ENCODE data around the gene MN1. TPM values are rescaled to one million over a fixed set of nuclear protein-coding genes. Genes with fewer than 3 reads are reported as not detected.

MN1 gene
- total and polyA plus RNA-seq, 7 experiments from 2014 or later = 0.16 to 3.8 (median 0.38) TPM; not detected in 2

DNA sequence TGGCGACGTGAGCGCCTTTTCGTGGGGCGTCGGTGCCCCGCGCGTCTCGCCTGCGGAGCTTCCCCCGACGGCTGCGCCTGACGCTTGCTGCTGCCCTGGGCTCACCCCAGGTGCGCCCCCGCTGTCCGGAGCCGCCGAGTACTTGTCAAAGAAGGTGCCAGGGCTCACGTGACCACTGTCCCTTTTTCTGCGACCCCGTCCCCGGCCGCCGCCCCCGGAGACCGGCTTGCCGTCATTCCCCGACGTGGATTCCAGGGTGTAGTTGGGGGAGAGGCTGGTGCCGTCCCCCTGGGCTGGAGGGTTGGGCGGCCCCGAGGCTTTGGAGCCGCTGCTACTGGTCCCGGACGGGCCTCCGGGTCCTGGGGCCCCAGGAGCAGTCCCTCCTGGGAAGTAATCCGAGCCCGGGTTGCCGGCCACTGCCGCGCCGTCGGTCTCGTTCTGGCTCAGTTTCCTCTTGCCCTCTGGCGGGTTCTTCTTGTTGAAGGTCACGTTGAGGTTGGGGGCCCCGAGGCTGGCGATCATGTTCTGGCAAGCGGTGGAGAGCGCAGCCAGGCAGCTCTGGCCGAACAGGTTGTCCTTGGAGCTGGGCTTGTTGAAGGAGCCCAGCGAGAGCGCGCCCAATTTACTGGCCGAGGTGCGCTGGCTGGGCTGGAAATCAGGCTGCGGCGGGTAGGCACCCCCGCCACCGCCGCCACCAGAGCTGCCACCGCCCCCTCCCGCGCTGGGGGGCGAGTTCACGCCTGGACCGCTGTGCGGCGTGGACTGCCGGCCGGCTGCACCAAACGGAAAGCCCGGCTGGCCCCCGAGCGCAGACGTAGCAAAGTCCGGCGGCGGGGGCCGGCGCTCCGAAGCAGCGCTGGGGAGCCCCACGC is 3.8 kb downstream of the MN1 start:
- ATAC-seq (no peak), DNase-seq (no peak)
- Histone ChIP-seq H3K27ac (ENCODE audit: low read depth, low read length) (no peak overlapping the region), H3K4me3 (ENCODE audit: low read length) (no peak overlapping the region), H3K4me1 (ENCODE audit: control insufficient read depth in 2 of 2, insufficient read depth in 2 of 2, low read length in 2 of 2) (peaks cover 5 to 10% of the 10 kb centered on the region in 2 donors), H3K27me3 (ENCODE audit: control insufficient read depth in 2 of 2, insufficient read depth in 2 of 2, low read length in 2 of 2) (no peaks in the 10 kb centered on the region), H3K36me3 (ENCODE audit: control insufficient read depth in 2 of 3, insufficient read depth in 3 of 3, low read length in 3 of 3) (peaks cover 0 to 8% (median 0%) of the 10 kb centered on the region in 3 experiments), H3K9me3 (ENCODE audit: control insufficient read depth in 2 of 3, low read length in 3 of 3) (no peaks in the 10 kb centered on the region)
- no peak overlapping the region for H3K4me3 Mint-ChIP-seq
- CTCF ChIA-PET = no interaction called here
- no peak overlapping the region for H3K27ac Mint-ChIP-seq
- no peaks in the 10 kb centered on the region for H3K9me3 Mint-ChIP-seq
- no peaks in the 10 kb centered on the region for H3K36me3 Mint-ChIP-seq
- peaks cover 0 to 10% (median 0%) of the 10 kb centered on the region in 5 donors for H3K27me3 Mint-ChIP-seq
- POLR2A ChIA-PET = no interaction called here
- intact Hi-C loops (cut with micrococcal nuclease) = no loop called here
- peaks cover 0 to 7% (median 7%) of the 10 kb centered on the region in 7 donors for H3K4me1 Mint-ChIP-seq

DNA sequence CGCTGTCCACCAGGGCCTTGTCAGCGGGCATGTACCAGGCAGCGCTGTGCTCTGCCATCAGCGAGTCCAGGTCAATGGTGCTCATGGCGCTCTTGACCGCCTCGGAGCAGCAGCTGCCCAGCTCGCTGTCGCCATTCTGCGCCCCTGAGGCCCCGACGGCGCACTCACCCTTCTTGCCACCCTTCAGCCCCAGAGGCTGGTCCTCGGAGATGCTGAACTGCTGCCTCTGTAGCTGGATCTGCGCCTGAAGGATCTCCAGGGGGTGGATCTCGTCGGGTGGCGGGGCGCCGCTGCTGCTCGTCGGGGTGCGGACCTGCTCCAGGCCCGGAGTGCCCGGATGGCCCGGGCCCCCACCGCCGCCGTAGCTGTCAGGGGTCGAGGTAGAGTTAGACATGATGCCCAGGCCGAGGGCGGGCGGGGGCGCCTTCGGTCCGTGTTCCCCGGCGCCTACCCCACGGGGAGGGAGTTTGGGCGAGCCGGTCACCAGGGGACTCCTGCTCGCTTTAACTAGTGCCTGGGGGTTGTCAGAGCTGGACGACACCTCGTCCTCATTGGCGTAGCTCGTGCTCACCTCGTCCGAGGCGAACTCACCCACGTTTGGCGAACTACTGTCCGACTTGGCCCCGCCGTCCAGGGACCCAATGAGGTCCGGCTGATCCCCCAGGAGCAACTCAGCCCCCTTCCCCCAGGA is 4.6 kb downstream of the MN1 start:
- no peaks in the 10 kb centered on the region for H3K9me3 Mint-ChIP-seq
- H3K27ac Mint-ChIP-seq = no peak overlapping the region
- H3K27me3 ChIP-seq (ENCODE audit: control insufficient read depth in 2 of 2, insufficient read depth in 2 of 2, low read length in 2 of 2) = no peaks in the 10 kb centered on the region
- intact Hi-C loops (cut with micrococcal nuclease) = no loop called here
- no peaks in the 10 kb centered on the region for H3K9me3 ChIP-seq (ENCODE audit: control insufficient read depth in 2 of 3, low read length in 3 of 3)
- peaks cover 0 to 2% (median 0%) of the 10 kb centered on the region in 5 donors for H3K27me3 Mint-ChIP-seq
- CTCF ChIA-PET = no interaction called here
- H3K4me3 ChIP-seq (ENCODE audit: low read length) = no peak overlapping the region
- peaks cover 0 to 10% of the 10 kb centered on the region in 2 donors for H3K4me1 ChIP-seq (ENCODE audit: control insufficient read depth in 2 of 2, insufficient read depth in 2 of 2, low read length in 2 of 2)
- H3K36me3 ChIP-seq (ENCODE audit: control insufficient read depth in 2 of 3, insufficient read depth in 3 of 3, low read length in 3 of 3) = peaks cover 0 to 8% (median 0%) of the 10 kb centered on the region in 3 experiments
- no peaks in the 10 kb centered on the region for H3K36me3 Mint-ChIP-seq
- POLR2A ChIA-PET = no interaction called here
- ATAC-seq = no peak
- no peak overlapping the region for H3K4me3 Mint-ChIP-seq
- no peak overlapping the region for H3K27ac ChIP-seq (ENCODE audit: low read depth, low read length)
- no peaks in the 10 kb centered on the region for H3K4me1 Mint-ChIP-seq
- DNase-seq = no peak

DNA sequence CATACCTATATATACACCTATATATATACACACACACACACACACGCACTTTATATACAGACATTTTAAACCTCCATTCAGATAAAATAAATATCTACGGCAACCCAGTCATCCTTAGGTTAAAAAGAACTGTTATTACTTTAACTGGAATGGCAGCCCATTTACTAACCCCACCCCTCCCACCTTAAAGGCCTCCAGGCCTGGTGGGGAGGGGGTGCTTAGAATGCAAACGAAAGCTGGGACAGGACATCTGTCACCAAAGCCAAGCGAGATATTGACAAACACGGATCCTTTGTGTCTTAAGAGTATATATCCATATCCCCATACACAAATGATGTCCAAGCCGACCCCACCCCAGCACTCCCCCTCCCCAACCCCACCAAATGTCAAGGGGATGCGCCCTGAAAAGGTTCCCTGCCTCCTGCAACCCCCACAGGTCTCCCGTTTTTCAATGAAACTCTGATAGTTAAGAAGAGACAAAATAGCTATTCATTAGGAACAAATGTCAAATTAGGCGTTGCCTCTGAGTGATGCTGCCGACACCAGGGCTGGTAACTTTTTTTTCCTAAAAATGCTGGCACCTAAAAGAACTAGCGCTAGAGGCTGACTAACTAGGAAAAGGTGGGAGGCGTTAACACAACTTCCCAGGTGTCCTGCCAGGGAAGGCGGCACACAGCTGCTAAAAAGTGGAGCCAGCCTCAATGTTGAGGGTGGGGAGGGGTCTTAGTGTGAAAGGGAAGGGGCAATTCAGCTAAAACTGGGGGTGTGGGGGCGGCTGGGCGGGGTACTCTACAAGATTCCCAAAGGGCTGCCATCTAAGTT is 5.6 kb downstream of the MN1 start:
- H3K4me1 Mint-ChIP-seq = no peaks in the 10 kb centered on the region
- H3K4me3 Mint-ChIP-seq = peak overlapping the region in 1 of 10 donors; percentile 75
- H3K9me3 Mint-ChIP-seq = no peaks in the 10 kb centered on the region
- peaks cover 0 to 10% of the 10 kb centered on the region in 2 donors for H3K4me1 ChIP-seq (ENCODE audit: control insufficient read depth in 2 of 2, insufficient read depth in 2 of 2, low read length in 2 of 2)
- no peak overlapping the region for H3K4me3 ChIP-seq (ENCODE audit: low read length)
- H3K36me3 ChIP-seq (ENCODE audit: control insufficient read depth in 2 of 3, insufficient read depth in 3 of 3, low read length in 3 of 3) = no peaks in the 10 kb centered on the region
- H3K27ac ChIP-seq (ENCODE audit: low read depth, low read length) = no peak overlapping the region
- no peaks in the 10 kb centered on the region for H3K36me3 Mint-ChIP-seq
- DNase-seq = no peak
- no peaks in the 10 kb centered on the region for H3K27me3 ChIP-seq (ENCODE audit: control insufficient read depth in 2 of 2, insufficient read depth in 2 of 2, low read length in 2 of 2)
- H3K27me3 Mint-ChIP-seq = peaks cover 0 to 2% (median 0%) of the 10 kb centered on the region in 5 donors
- H3K27ac Mint-ChIP-seq = no peak overlapping the region
- ATAC-seq = no peak
- intact Hi-C loops (cut with micrococcal nuclease) = no loop called here
- CTCF ChIA-PET = no interaction called here
- H3K9me3 ChIP-seq (ENCODE audit: control insufficient read depth in 2 of 3, low read length in 3 of 3) = no peaks in the 10 kb centered on the region
- POLR2A ChIA-PET = no interaction called here

DNA sequence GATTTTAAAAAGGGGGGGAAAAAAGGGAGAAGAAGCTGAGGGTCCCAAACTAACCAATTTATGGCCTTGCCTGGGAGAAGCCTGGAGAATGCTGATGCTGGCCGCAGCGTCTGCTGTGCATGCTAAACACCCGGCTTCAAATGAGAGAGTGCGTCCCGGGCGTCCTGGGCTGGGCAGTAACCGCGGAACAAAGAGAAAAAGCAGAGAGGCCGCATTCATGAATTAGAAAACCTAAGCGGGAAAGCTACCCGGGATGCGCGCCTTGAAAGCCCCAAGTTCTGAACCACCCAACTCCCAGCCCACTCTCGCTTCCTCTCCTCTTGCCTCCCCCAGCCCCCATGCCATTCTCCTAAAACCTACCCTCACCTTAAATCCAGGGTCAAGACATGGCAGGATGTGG is 6.5 kb downstream of the MN1 start:
- no peaks in the 10 kb centered on the region for H3K4me1 Mint-ChIP-seq
- H3K9me3 ChIP-seq (ENCODE audit: control insufficient read depth in 2 of 3, low read length in 3 of 3) = no peaks in the 10 kb centered on the region
- no peak overlapping the region for H3K4me3 ChIP-seq (ENCODE audit: low read length)
- no peak overlapping the region for H3K27ac Mint-ChIP-seq
- intact Hi-C loops (cut with micrococcal nuclease) = no loop called here
- ATAC-seq = no peak
- POLR2A ChIA-PET = no interaction called here
- H3K9me3 Mint-ChIP-seq = no peaks in the 10 kb centered on the region
- no peaks in the 10 kb centered on the region for H3K36me3 ChIP-seq (ENCODE audit: control insufficient read depth in 2 of 3, insufficient read depth in 3 of 3, low read length in 3 of 3)
- CTCF ChIA-PET = no interaction called here
- H3K27me3 ChIP-seq (ENCODE audit: control insufficient read depth in 2 of 2, insufficient read depth in 2 of 2, low read length in 2 of 2) = no peaks in the 10 kb centered on the region
- no peaks in the 10 kb centered on the region for H3K36me3 Mint-ChIP-seq
- peaks cover 0 to 2% (median 0%) of the 10 kb centered on the region in 5 donors for H3K27me3 Mint-ChIP-seq
- H3K4me1 ChIP-seq (ENCODE audit: control insufficient read depth in 2 of 2, insufficient read depth in 2 of 2, low read length in 2 of 2) = peaks cover 0 to 3% of the 10 kb centered on the region in 2 donors
- no peak for DNase-seq
- H3K4me3 Mint-ChIP-seq = no peak overlapping the region
- H3K27ac ChIP-seq (ENCODE audit: low read depth, low read length) = no peak overlapping the region

DNA sequence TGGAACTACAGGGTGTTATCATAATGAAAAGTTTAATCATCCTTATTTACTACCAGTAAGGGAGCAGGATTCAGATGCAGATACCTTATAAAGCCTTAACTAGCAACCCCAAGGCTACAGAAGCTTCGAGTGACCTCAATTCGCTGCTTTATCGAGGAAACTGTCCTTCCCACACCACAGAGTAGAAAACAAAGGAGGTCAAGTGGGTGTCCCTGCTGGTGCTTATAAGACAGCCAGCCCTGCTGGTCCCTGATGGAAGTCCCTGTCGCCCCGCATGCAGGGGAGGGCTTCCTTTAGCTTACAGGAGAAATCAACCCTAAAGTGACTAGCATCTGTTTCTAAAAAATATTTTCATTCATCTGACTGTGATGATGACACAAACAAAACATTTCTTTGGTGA is 7.3 kb downstream of the MN1 start:
- Mint-ChIP-seq H3K27me3 (peaks cover 0 to 2% (median 0%) of the 10 kb centered on the region in 5 donors), H3K4me1 (no peaks in the 10 kb centered on the region), H3K9me3 (no peaks in the 10 kb centered on the region), H3K4me3 (no peak overlapping the region), H3K36me3 (no peaks in the 10 kb centered on the region), H3K27ac (no peak overlapping the region)
- Histone ChIP-seq H3K27me3 (ENCODE audit: control insufficient read depth in 2 of 2, insufficient read depth in 2 of 2, low read length in 2 of 2) (no peaks in the 10 kb centered on the region), H3K4me1 (ENCODE audit: control insufficient read depth in 2 of 2, insufficient read depth in 2 of 2, low read length in 2 of 2) (no peaks in the 10 kb centered on the region), H3K4me3 (ENCODE audit: low read length) (no peak overlapping the region), H3K9me3 (ENCODE audit: control insufficient read depth in 2 of 3, low read length in 3 of 3) (no peaks in the 10 kb centered on the region), H3K36me3 (ENCODE audit: control insufficient read depth in 2 of 3, insufficient read depth in 3 of 3, low read length in 3 of 3) (no peaks in the 10 kb centered on the region), H3K27ac (ENCODE audit: low read depth, low read length) (no peak overlapping the region)
- POLR2A ChIA-PET = no interaction called here
- no peak for DNase-seq
- CTCF ChIA-PET = no interaction called here
- intact Hi-C loops (cut with micrococcal nuclease) = no loop called here
- no peak for ATAC-seq

DNA sequence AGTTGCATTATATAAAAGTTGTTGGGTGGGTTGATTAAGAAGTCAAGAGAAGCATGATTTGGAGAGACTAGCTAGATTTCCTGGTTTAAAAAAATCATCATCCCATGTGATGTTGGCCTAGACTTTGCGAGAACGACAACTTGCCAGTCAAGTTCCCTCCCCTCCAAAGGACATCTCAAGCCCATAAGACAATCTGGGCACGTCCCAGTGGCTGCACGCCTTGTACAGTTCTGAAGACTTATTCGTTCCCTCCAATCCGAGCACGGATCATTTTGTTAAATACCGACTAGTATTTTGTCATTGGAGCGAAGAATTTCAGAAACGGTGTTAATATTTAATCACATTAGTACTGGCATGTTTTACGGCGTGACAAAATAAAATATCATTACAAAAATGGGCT is 8.0 kb downstream of the MN1 start:
- intact Hi-C loops (cut with micrococcal nuclease) = no loop called here

More for the DNA sequence above, 8.0 kb downstream of the MN1 start:
- ChIA-PET POLR2A (no interaction called here), CTCF (no interaction called here)
- H3K4me1 Mint-ChIP-seq = no peaks in the 10 kb centered on the region
- Histone ChIP-seq H3K27ac (ENCODE audit: low read depth, low read length) (no peak overlapping the region), H3K36me3 (ENCODE audit: control insufficient read depth in 2 of 3, insufficient read depth in 3 of 3, low read length in 3 of 3) (no peaks in the 10 kb centered on the region), H3K9me3 (ENCODE audit: control insufficient read depth in 2 of 3, low read length in 3 of 3) (no peaks in the 10 kb centered on the region), H3K4me3 (ENCODE audit: low read length) (no peak overlapping the region), H3K4me1 (ENCODE audit: control insufficient read depth in 2 of 2, insufficient read depth in 2 of 2, low read length in 2 of 2) (no peaks in the 10 kb centered on the region), H3K27me3 (ENCODE audit: control insufficient read depth in 2 of 2, insufficient read depth in 2 of 2, low read length in 2 of 2) (no peaks in the 10 kb centered on the region)
- no peaks in the 10 kb centered on the region for H3K36me3 Mint-ChIP-seq
- DNase-seq (no peak), ATAC-seq (no peak)
- H3K27ac Mint-ChIP-seq = no peak overlapping the region
- H3K4me3 Mint-ChIP-seq = no peak overlapping the region
- no peaks in the 10 kb centered on the region for H3K9me3 Mint-ChIP-seq
- H3K27me3 Mint-ChIP-seq = no peaks in the 10 kb centered on the region

All from naive thymus-derived CD4-positive, alpha-beta T cell (primary cell).